Measurements from ENCODE around the gene IL17RE. TPM values are rescaled to one million over a fixed set of nuclear protein-coding genes. Genes with fewer than 3 reads are reported as not detected.

IL17RE gene
- total and polyA plus RNA-seq, 2 of the 13 experiments (the other 11 are each of a cell fraction or from before 2014, with no cell fraction given), result 14.5 to 24.1 TPM

- TF ChIP-seq CREB3 (CRISPR knock-in tag; IDR thresholded peaks at IDR 0.05) (peak; percentile 95), POGK (CRISPR knock-in tag; conservative IDR thresholded peaks at IDR 0.05) (peak; percentile 32; the same call in 1 of the 2 replicates), SRY (CRISPR knock-in tag; IDR thresholded peaks at IDR 0.05) (peak; percentile 45; the same call in 1 of the 2 replicates), WIZ (CRISPR knock-in tag; IDR thresholded peaks at IDR 0.05) (0 out of 2 replicates have a peak, but pooled peaks have one; percentile 55), ZNF747 (CRISPR knock-in tag; IDR thresholded peaks at IDR 0.05; ENCODE audit: borderline replicate concordance) (no peak), ZNF670 (CRISPR knock-in tag; IDR thresholded peaks at IDR 0.05; ENCODE audit: borderline replicate concordance) (0 out of 2 replicates have a peak, but pooled peaks have one; percentile 38), RXRB (CRISPR knock-in tag; IDR thresholded peaks at IDR 0.05; ENCODE audit: borderline replicate concordance) (no peak; the same call in 1 of the 2 replicates), ARID5B (CRISPR knock-in tag; IDR thresholded peaks at IDR 0.05) (0 out of 2 replicates have a peak, but pooled peaks have one; percentile 48), ZSCAN9 (CRISPR knock-in tag; IDR thresholded peaks at IDR 0.05; ENCODE audit: borderline replicate concordance) (peak; percentile 47; the same call in 1 of the 2 replicates), GATAD1 (CRISPR knock-in tag; IDR thresholded peaks at IDR 0.05) (0 out of 2 replicates have a peak, but pooled peaks have one; percentile 36), CENPT (CRISPR knock-in tag; IDR thresholded peaks at IDR 0.05; ENCODE audit: low read depth) (peak; percentile 92), PTBP1 (IDR thresholded peaks at IDR 0.05; ENCODE audit: low read depth, low read length, poor library complexity, severe bottlenecking) (no peak), ZMAT3 (CRISPR knock-in tag; conservative IDR thresholded peaks at IDR 0.05) (peak; percentile 56; the same call in 1 of the 2 replicates), ZNF101 (CRISPR knock-in tag; IDR thresholded peaks at IDR 0.05; ENCODE audit: borderline replicate concordance, low read depth) (no peak), RBM22 (optimal IDR thresholded peaks at IDR 0.05; ENCODE audit: low read length) (peak; percentile 87)
- TF ChIP-seq, protein P1, sequence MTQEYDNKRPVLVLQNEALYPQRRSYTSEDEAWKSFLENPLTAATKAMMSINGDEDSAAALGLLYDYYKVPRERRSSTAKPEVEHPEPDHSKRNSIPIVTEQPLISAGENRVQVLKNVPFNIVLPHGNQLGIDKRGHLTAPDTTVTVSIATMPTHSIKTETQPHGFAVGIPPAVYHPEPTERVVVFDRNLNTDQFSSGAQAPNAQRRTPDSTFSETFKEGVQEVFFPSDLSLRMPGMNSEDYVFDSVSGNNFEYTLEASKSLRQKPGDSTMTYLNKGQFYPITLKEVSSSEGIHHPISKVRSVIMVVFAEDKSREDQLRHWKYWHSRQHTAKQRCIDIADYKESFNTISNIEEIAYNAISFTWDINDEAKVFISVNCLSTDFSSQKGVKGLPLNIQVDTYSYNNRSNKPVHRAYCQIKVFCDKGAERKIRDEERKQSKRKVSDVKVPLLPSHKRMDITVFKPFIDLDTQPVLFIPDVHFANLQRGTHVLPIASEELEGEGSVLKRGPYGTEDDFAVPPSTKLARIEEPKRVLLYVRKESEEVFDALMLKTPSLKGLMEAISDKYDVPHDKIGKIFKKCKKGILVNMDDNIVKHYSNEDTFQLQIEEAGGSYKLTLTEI (CRISPR knock-in tag; conservative IDR thresholded peaks at IDR 0.05), result no peak
- TF ChIP-seq, protein P2, sequence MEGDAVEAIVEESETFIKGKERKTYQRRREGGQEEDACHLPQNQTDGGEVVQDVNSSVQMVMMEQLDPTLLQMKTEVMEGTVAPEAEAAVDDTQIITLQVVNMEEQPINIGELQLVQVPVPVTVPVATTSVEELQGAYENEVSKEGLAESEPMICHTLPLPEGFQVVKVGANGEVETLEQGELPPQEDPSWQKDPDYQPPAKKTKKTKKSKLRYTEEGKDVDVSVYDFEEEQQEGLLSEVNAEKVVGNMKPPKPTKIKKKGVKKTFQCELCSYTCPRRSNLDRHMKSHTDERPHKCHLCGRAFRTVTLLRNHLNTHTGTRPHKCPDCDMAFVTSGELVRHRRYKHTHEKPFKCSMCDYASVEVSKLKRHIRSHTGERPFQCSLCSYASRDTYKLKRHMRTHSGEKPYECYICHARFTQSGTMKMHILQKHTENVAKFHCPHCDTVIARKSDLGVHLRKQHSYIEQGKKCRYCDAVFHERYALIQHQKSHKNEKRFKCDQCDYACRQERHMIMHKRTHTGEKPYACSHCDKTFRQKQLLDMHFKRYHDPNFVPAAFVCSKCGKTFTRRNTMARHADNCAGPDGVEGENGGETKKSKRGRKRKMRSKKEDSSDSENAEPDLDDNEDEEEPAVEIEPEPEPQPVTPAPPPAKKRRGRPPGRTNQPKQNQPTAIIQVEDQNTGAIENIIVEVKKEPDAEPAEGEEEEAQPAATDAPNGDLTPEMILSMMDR (CRISPR knock-in tag; IDR thresholded peaks at IDR 0.05), result peak; percentile 53; the same call in 1 of the 2 replicates
Measured at GRCh38 chr3:9915254-9916141, 12.8 kb downstream of the IL17RE start (continued).

Data from HepG2 (cell line).